NCI-H524 (cell line): ENCODE results near the gene EFNB1.
A peak's percentile ranks its signal among the peaks of the same experiment; 100 is the strongest.

ENCODE experiments used
- DNase-seq, 2 experiments: peaks; one replicate each; lab custom pipeline; 2025; lab: John Stamatoyannopoulos, UW

EFNB1 gene

DNA sequence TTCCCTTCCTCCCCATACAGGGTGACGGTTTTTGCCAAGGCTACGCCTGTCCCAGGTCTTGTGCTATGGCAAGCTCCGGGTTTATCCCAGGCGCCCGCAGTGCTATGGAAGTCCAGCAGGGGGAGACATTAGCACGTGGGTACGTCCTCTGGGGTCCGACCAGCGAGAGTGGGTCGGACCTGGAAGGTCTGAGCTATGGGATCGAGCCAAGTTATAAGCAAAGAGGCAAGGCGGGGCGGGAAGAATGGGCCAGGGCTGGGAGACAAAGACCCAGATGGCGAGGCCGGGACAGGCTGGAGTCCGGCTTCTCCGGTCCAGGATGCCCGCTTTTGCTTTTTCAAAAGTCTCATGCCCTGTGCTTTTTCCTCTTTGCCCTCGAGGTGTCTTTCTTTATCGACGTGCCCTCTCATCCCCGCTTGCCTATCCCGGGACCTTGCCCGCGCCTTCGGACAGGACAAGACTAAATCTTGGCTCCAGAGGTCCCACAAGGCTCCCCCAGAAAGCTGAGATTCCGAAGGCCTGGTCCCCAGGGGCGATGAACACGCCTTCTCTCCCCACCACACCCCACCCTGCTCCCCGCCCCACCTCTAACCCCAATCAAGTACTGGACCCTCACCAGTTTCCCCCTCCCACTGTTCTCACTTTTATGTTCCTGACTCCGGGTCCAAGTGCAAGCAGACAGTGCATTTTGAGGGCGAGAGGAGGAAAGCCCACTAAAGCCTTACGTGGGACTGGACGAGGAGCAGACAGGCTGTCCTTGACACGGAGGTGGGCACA is 785 bp upstream of the EFNB1 start:
- peak; percentile 84 to 91 for DNase-seq

DNA sequence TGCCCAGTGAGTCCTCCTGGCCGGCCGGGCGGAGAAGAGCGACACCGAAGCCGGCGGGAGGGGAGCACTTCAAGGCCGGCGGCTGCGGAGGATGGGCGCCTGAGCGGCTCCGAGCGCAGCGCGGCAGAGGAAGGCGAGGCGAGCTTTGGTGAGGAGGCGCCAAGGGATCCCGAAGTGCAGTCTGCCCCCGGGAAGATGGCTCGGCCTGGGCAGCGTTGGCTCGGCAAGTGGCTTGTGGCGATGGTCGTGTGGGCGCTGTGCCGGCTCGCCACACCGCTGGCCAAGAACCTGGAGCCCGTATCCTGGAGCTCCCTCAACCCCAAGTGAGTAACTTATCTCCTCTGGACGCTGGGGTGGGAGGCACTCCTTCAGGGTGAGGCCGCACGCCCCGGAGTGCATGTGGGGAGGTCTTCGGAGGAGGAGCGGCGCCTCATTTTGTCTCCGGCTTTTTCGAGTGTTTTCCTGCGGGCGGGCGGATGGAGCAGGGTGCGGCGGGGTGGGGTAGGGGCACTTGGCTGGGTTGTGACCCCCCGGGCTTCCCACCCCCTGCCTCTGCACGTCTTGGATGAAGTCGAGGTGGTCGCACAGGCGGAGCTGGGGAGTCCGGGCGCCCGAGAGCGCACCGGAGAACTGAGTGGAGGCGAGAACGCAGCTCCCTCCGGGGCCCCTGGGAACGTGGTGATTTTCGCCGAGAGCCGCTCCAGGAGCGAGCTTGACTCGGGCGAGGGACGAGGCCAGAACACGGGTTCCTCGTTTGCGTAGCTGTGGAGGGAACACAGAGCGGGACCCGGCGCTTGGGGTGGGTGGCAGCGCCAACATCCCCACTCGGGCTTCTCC is 979 bp downstream of the EFNB1 start:
- DNase-seq, result peak in 1 of 2 experiments; percentile 53

DNA sequence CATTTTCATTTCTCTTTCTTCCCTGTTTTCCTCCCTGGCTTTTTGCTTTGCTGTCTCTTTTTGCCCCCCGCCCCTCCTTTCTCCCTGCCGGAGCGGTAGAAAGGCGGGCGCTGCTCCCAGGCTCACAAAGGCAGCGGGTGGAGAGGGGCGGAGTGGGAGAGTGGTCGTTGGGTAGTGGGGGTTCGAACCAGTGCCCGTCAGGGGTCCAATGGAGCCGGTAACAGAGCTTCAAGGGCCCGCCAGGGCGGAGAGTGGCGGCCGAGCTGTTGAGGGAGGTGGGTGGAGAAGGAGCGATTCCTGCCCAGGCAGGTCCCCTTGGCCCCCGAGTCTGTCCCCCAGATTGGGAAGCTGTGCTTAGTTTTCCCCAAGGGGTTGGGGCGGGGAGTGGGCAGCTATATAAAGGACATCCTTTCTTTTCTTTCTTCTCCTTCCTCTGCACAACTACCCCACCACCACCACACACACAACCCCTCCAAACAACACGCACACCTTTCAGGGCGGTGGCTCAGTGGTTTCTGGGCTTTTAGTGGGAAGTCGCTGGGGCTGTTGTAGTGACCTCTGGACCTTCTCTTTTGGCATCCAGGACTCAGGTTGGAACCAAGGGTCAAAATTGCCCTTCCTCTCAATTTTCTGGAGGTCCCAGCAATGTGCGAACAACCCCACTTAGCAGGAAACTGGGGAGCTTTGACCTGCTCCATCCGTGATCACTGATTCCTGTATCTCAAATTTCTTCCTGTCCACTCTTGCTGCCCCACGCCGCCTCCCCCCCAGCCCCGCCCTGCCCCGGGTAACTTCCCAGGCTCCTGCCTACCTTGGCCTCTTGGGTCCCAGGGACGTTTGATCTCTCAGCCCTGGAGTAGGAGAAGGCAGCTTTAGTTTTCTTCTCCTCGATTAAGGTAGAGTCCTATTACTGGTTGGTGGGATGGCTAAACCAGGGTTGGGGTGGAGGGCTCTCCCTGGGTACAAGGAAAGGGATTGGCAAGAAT is 1.9 kb downstream of the EFNB1 start:
- no peak for DNase-seq

DNA sequence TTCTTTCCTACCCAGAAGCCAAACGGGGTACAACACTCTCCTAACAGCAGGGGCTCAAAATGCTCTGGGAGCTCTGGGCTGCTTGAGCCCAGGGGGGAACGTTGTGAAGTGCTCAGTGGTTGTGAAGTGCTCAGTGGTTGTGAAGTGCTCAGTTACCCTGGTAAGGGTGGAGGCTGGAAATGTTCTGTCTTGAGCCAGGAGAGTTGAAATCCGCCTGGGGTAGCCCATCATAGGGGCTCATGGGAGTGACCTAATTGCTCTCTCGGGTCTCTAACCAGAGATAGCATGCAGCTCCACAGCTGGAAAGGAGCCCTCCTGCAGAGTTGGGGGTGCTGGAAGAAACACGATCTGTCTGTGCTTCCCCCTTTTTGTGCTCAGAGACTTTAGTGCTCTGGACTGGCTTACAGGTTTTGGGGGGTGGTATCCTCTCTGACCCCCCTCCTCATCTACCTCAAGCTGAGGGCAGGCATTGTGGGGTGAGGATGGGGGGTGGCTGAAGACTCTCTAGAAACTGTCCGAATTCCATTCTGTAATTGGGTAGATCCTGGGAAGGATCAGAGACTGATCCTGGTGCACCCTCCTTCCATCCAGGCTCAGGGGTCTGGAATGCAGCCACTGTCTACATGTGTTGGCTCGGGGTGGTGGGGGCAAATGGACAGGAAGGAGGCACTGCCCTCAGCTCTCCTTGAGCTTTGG is 2.7 kb downstream of the EFNB1 start:
- no peak for DNase-seq

DNA sequence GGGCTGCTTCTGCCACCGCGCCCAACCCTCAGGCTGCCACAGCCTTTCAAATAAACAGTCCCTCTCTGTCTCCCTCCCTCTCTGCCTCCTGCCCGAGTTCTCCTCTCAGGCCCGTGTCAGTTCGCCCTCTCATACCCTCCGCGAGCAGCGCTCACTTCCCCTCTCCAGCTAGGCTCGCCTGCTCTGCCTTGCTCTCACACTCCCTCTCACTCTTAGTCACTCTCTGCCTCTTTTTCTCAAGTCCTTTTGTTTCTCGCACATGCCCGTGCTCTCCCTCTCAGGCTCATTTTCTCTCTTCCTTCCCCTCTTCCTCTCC is 3.2 kb downstream of the EFNB1 start:
- DNase-seq, result peak in 1 of 2 experiments; percentile 44

DNA sequence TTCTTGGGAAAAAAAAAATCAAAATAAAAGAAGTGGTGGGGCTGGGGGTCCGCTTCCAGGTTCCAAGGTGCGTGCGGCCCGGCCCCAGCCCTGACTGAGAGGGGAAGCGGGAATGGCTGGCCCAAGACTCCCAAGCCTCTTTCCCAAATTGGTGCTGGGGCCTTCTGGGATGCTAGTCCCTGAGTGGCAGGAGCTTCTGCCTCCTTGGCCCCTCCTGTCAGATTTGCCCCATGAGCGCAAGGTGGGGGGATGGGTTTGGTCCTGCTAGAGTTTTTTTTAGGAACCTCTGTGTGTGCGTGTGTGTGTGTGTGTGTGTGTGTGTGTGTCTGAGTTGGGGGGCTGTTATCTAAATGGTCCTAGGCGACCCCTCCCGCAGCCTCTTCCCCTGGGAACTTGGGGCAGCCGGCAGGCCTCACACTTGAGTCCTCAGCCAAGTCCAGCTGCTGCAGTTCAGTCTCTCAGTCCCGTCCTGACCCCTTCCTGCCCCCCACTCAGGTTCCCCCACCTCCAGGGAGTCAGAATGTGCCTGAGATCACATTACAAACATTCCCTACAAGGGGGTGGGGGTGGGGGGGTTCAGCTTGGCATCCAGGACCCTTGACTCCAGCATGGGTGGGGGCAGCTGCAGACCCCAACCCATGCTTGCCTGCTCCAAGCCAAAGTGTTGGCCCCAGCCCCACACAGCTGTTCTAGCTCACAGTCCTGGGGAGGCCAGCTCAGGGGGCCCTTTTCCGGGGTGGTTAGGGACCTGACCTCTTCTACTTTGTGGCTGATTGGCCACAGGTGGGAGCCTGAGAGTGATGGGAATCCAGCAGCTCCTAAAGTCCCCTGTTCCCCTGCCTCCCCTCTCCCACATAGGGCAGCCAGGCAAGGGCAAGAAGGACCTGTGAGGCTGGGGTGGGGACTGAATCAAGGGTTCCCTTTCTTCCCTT is 4.0 kb downstream of the EFNB1 start:
- no peak for DNase-seq

DNA sequence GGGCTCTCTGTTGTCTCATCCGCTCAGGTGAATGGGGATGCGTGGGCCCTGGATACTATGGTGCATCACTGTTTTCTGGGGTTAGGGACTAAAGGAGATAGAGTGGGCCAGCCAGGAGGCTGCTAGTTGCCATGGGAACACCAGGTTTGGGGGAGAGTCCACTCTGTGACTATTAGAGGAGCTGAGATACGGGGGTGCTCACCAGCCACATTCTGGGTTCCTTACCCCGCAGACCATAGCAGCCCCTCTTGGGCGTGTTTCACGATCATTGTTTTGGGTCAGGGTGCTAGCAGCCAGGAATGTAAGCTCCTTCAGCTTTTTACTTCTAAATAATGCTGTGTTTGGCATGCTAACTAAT is 4.6 kb downstream of the EFNB1 start:
- DNase-seq, result no peak

DNA sequence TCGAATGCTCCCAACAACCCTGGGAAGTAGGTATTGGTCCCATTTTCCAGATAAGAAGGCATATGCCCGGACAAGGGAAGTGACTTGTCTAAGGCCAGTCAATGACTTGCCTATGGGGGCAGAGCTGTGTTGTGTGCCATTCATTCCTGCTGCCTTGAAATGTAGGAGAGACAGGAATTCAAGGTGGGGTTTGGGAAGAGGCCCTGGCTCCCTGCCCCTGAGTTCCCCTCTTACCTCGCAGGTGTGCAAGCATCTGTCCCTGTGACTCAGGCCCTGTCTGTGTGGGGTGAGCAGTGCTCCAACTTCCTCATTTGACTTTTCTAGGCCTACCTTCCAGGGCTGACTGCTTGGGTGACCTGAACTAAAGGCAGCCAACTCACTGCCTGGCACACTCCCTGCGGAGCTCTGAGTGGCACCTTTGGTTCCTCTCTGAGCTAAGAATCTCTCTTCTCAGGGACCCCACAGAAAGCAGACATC is 5.1 kb downstream of the EFNB1 start:
- no peak for DNase-seq

DNA sequence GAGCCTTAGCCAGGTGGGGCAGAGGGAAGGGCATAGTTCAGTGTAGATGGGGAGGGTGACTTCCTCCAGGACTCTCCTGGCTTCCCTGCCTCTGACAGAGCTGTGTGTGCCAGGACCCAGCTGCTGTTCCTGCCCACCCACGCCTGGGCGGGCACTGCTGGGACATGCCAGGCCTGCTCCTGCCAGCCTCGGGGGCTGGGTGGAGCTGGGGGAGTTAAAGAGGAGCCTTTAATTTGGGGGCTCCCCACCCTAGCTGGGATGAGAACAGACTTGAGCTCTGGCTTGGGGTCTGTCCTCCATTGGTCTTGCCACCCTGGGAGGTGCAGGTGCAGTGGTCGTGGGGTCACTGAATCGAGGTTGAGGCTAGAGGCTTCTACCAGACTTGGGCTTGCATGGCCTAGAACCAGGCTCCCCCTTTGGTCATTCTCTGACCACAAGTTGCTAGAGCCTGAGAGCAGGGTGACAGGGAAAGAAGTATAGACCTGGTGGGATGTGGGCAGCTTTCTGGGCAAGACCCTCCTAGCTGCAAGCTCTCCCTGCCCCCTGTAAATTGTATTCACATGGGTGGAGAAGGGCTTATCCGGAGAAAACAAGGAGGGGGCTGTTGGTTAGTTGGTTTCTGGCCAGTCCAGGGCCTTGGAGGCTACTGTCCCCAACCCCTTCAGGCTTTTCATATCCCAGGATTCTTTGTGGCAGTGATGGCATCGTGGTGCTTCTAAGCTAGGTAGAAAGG is 5.7 kb downstream of the EFNB1 start:
- no peak for DNase-seq

DNA sequence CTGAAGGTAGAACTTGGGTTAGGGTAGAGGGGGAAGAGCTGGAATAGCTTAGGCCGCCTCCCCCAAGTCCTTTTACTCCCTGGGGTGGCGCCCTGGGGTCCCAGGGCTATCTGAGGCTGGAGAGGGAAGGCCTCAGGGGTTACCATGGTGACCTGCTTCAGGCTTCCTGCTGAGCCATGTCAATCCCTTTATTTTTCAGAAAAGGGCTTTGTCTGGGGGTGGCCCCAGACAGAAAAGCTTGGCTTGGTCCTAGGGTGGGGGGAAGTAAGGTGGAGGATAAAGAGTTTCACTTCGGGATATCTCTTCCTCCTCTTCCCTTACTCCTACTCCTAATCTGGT is 6.3 kb downstream of the EFNB1 start:
- DNase-seq, result no peak

DNA sequence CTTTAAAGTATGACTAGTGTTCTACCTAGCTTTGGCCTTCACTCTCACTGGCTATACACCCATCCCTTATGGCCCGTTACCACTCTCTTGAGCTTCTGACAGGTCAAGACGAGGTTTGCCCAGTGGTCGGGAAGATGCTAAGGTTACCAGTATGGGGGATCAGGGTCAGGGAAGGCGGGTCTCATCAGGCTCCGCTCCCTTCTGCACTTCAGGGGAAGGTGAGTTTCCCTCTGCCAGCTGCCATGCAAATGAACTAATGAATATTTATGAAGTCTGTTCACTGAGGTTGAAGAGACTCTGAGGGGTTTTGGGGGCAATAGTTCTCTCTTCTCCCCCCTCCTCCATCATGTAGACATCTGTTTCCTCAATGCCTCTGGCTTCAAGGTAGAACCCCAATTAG is 6.6 kb downstream of the EFNB1 start:
- DNase-seq, result no peak

DNA sequence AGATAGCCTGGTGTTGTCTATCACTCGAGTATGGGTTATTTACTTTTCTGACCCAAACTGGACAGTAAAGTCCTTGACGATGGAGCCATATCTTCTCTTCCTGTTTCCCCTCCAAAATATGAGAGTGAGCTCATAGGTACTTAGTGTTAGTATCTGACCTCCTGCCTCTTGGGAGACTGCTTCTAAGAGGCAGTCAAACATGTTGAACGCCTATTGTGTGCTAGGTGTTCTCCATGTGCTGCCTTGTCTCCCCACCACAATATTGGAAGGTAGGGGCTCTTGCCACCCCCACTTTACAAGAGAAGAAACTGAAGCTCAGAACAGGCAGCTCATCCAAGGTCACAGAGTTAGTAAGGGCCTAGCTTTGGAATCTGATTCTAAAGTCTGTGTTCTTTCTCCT is 8.3 kb downstream of the EFNB1 start:
- DNase-seq, result no peak

DNA sequence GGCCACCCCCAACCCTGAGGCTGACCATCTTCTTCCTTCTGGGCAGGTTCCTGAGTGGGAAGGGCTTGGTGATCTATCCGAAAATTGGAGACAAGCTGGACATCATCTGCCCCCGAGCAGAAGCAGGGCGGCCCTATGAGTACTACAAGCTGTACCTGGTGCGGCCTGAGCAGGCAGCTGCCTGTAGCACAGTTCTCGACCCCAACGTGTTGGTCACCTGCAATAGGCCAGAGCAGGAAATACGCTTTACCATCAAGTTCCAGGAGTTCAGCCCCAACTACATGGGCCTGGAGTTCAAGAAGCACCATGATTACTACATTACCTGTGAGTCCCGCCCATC is 9.7 kb downstream of the EFNB1 start:
- no peak for DNase-seq

DNA sequence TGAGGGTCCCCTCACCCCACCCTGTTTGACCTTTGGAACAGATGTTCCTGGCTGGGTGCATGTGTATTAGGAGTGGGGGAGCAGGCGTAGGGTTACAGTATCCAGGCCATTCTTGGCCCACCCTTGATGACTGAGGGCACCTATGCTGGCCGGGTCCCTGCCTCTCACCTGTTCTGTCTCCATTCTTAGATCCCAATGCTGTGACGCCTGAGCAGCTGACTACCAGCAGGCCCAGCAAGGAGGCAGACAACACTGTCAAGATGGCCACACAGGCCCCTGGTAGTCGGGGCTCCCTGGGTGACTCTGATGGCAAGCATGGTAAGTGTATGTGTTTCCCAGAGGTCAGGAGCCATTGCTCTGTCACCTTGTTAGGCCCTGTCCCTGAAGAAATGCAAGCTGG is 10.9 kb downstream of the EFNB1 start:
- no peak for DNase-seq

DNA sequence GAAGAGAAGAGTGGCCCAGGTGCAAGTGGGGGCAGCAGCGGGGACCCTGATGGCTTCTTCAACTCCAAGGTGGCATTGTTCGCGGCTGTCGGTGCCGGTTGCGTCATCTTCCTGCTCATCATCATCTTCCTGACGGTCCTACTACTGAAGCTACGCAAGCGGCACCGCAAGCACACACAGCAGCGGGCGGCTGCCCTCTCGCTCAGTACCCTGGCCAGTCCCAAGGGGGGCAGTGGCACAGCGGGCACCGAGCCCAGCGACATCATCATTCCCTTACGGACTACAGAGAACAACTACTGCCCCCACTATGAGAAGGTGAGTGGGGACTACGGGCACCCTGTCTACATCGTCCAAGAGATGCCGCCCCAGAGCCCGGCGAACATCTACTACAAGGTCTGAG is 11.4 kb downstream of the EFNB1 start:
- no peak for DNase-seq

DNA sequence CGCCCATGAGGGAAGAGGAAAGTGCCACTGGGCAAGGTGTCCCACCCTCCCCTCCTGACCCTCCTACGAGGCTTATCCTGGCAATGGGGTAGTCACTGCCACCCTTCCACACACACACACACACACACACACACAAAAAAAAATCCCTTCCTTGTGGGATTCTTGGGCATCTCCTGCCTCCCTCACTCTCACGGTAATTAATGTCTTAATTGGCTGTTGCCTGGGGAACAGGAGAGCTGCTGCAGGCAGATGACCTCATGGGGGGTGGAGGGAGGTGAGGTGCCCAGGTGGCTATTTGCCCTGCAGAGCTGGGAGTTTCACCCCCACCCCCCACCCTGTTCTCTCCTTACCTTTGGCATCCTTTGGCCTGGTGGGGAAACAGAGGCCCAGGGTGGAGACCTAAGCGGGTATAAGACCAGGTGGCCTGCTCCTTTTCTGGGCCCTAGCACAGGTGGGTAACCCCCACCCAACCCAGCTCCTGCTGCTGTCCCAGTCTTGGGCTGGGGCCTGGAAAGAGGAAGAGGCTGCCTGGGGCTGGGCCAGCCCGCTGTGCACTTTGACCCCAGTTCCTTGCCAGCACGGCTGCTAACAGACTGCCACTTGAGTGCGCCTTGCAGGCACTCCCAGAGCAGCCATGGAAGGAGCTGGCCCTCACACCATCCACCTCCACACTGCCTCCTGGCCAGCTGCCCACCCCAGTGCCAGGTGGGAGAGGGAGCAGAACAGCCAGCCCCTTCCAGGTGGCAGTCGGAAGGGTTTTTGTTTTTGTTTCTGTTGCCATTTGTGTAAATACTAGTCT is 12.6 kb downstream of the EFNB1 start:
- peak; percentile 14 to 48 for DNase-seq

DNA sequence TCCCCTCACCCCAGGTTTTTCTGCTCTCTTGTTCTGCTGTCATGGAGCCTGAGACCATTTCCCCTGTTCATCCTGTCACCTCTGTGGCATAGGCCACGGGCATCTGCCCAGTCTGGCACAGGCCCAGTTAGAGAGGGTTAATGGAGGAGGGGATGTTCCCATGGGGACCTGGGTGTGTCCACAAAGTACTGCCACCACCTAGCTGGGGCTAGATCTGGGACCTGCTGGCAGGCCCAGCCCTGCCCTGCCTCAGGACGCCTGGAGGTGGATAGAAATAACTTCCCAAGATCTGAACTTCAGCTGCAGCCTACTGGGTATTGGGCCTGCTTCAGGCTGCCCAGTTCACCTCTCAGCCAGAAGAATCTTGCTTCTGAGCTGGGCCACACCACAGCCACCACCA is 13.5 kb downstream of the EFNB1 start:
- DNase-seq, result no peak

DNA sequence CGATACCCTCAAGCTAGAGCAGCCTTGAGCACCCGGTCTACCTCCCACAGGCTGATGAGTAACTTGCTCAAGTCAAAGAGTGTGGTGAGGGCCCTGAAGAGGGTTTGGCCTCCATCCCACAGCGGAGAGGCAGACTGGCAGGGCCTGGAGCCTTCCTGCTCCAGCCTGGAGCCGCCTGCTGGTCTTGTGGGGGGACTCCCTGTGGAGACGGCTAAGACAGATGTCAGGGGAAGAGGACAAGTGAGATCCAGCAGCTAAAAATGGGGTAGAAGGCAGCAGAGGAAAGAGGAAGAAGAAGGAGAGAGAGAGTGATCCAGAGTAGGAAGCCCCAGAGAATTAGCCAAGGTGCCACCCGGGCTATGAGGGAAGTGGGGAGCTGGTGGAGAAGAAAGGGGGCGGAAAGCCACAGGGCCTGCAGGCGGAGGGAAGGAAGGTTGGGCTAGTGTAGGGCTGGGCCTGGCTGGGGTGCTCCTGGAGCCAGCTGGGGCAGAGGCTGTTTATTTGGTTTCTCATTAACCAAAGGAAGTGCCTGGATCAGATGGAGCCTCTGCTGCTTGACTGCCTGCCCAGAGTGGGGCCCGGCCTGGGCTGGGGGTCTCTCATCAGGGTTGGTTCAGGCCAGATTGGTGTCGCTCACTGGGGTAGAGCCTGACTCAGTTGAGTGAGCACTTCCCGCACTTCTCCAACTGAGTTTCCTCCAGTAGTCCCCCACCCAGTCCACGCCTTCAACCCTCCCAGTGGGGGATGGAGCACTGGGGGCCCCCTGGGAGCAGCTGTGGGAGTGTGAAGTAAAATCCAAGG is 14.2 kb downstream of the EFNB1 start:
- peak in 1 of 2 experiments; percentile 27 for DNase-seq
